Osteoblast (primary cell): ENCODE data around the gene SLK. TPM values are rescaled to one million over a fixed set of nuclear protein-coding genes. Genes with fewer than 3 reads are reported as not detected.

ENCODE experiments used
- DNase-seq: peaks from one replicate; pipeline ENCODE4 v3.0.0; 2011; ENCODE audit warnings: low spot score, mixed read lengths; ENCODE audit not compliant: insufficient read length; ENCODE audit errors: missing footprints
- H2AFZ ChIP-seq: 2 replicates; pipeline ENCODE4 v1.6.0; 2011; ENCODE audit warnings: mild to moderate bottlenecking, low read length
- H3K27ac ChIP-seq: 2 replicates; pipeline ENCODE4 v1.5.1; 2011; ENCODE audit warnings: mild to moderate bottlenecking, low read depth, low read length, moderate library complexity
- H3K27me3 ChIP-seq: 2 replicates; pipeline ENCODE4 v1.6.0; 2012; ENCODE audit warnings: mild to moderate bottlenecking, control low read depth, inconsistent platforms, low read length, moderate library complexity; ENCODE audit not compliant: insufficient read depth
- H3K36me3 ChIP-seq: 2 replicates; pipeline ENCODE4 v1.5.1; 2011; ENCODE audit warnings: mild to moderate bottlenecking, low read length, control low read depth, moderate library complexity; ENCODE audit not compliant: insufficient read depth
- H3K4me1 ChIP-seq: 2 replicates; pipeline ENCODE4 v1.5.1; 2011; ENCODE audit warnings: mild to moderate bottlenecking, low read length, control low read depth, moderate library complexity; ENCODE audit not compliant: insufficient read depth
- H3K4me2 ChIP-seq: 2 replicates; pipeline ENCODE4 v1.6.0; 2011; ENCODE audit warnings: mild to moderate bottlenecking, low read length; ENCODE audit not compliant: insufficient read depth
- H3K4me3 ChIP-seq: fragments of 200-600 bp; sonication (generic); 3 replicates; pipeline ENCODE4 v1.5.1; 2012; ENCODE audit warnings: mild to moderate bottlenecking, low read length, inconsistent platforms; ENCODE audit not compliant: insufficient read depth
- H3K79me2 ChIP-seq: 2 replicates; pipeline ENCODE4 v1.6.0; 2012; ENCODE audit warnings: mild to moderate bottlenecking, low read length, control low read depth, inconsistent platforms; ENCODE audit not compliant: insufficient read depth
- H3K9me3 ChIP-seq: 2 replicates; pipeline ENCODE4 v1.5.1; 2011; ENCODE audit warnings: low read depth, low read length, control low read depth
- H4K20me1 ChIP-seq: 2 replicates; pipeline ENCODE4 v1.6.0; 2012; ENCODE audit warnings: mild to moderate bottlenecking, low read length, control low read depth; ENCODE audit not compliant: insufficient read depth
- CTCF ChIP-seq: IDR thresholded peaks from 2 replicates; pipeline ENCODE4 v1.5.1; 2011; ENCODE audit warnings: mild to moderate bottlenecking, low read depth, low read length, moderate library complexity; ENCODE audit errors: extremely low read depth
- total RNA-seq: library from RNA; depleted of rRNA; stranded (reverse); fragments of >200 nt; gene quantifications from 2 replicates; pipeline ENCODE4 v1.2.3, GENCODE V29; 2012

The SLK gene
- total RNA-seq, 1 donor = 48.1 TPM

- H3K79me2 ChIP-seq = no peaks in the 10 kb centered on the region
- H3K9me3 ChIP-seq = no peaks in the 10 kb centered on the region
- no peaks in the 10 kb centered on the region for H4K20me1 ChIP-seq
- no peak overlapping the region for H2AFZ ChIP-seq
- DNase-seq = no peak
- H3K36me3 ChIP-seq = no peaks in the 10 kb centered on the region
- no peak overlapping the region for H3K27ac ChIP-seq
- no peak for TF ChIP-seq CTCF
- no peak overlapping the region for H3K4me2 ChIP-seq
- H3K4me1 ChIP-seq = peaks cover 6% of the 10 kb centered on the region
- H3K27me3 ChIP-seq = no peaks in the 10 kb centered on the region
- H3K4me3 ChIP-seq = no peak overlapping the region
Measured at GRCh38 chr10:103923502-103923901, 43.4 kb upstream of the SLK start.

- no peak overlapping the region for H3K4me2 ChIP-seq
- no peak overlapping the region for H2AFZ ChIP-seq
- no peak for TF ChIP-seq CTCF
- no peaks in the 10 kb centered on the region for H3K9me3 ChIP-seq
- H3K36me3 ChIP-seq = no peaks in the 10 kb centered on the region
- H3K79me2 ChIP-seq = no peaks in the 10 kb centered on the region
- H3K4me1 ChIP-seq = no peaks in the 10 kb centered on the region
- H4K20me1 ChIP-seq = no peaks in the 10 kb centered on the region
- no peak for DNase-seq
- H3K4me3 ChIP-seq = no peak overlapping the region
- H3K27me3 ChIP-seq = no peaks in the 10 kb centered on the region
- H3K27ac ChIP-seq = no peak overlapping the region
Measured at GRCh38 chr10:103925591-103925990, 41.3 kb upstream of the SLK start.

DNA sequence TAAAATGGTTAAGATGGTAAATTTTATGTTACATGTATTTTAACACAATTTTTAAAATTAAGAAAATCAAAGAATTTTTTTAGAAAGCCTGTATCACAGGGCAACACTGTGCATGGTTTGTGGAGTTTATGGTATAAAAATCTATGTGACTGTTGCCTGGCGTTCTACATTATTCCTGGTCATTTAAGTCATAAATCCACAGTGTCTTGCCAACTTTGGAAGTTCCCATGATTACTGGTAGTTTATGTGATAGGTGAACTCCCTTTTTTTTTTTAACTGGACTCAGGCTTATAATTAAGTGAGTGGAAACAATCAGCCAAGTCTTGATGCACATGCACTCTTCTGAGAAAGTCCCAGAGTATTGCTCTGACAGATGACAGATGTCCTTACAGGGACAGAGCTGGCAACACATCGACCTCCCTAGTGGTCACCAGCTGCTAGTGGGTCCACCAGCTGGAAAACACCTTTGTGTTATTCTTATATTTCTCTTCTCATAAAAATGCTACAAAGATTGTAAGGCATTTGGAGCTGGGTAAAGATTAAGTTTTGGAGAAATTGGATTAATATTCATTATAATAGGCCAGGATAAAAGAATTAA is 40.1 kb upstream of the SLK start:
- no peaks in the 10 kb centered on the region for H3K9me3 ChIP-seq
- no peaks in the 10 kb centered on the region for H3K36me3 ChIP-seq
- H4K20me1 ChIP-seq = no peaks in the 10 kb centered on the region
- DNase-seq = no peak
- H2AFZ ChIP-seq = no peak overlapping the region
- no peak overlapping the region for H3K4me2 ChIP-seq
- TF ChIP-seq CTCF = no peak
- no peak overlapping the region for H3K27ac ChIP-seq
- no peaks in the 10 kb centered on the region for H3K4me1 ChIP-seq
- no peaks in the 10 kb centered on the region for H3K79me2 ChIP-seq
- no peaks in the 10 kb centered on the region for H3K27me3 ChIP-seq
- no peak overlapping the region for H3K4me3 ChIP-seq

GRCh38 chr10:103928784-103929183 is 38.2 kb upstream of the SLK start:
- Histone ChIP-seq H3K36me3 (no peaks in the 10 kb centered on the region), H3K9me3 (no peaks in the 10 kb centered on the region), H3K4me2 (no peak overlapping the region), H3K4me1 (no peaks in the 10 kb centered on the region), H4K20me1 (no peaks in the 10 kb centered on the region), H3K79me2 (no peaks in the 10 kb centered on the region), H3K27me3 (no peaks in the 10 kb centered on the region), H3K27ac (no peak overlapping the region), H2AFZ (no peak overlapping the region), H3K4me3 (no peak overlapping the region)
- no peak for DNase-seq
- no peak for TF ChIP-seq CTCF
